GM19328 (cell line): ENCODE data around the gene LENG1.

Experiments used
- ATAC-seq: cut with Tn5 transposase; IDR thresholded peaks from one replicate; pipeline ENCODE4 v1.9.1; 2021; ENCODE audit warnings: mild to moderate bottlenecking, moderate library complexity; ENCODE audit not compliant: unreplicated experiment

LENG1 gene

DNA sequence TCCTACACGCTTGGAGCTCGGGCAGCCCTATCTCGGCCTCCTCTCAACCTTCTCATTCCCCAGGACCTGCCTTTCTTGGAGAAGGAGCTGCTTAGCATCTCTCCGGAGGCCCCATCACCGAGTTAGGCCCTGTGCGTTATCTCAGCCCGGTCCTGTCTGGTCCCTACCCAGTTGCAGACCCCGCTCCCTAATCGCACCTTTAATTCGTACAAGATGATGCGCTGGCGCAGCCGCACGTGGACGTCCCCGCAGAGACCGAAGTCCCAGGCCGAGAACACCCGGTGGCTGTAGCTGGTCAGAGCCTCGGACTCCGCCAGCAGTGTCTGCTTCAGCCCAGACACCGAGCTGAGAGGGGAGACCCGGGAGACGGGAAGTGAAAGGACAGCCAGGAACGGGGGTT is 5.7 kb upstream of the LENG1 start:
- ATAC-seq: no peak

GRCh38 chr19:54164369-54165068 is 5.0 kb upstream of the LENG1 start:
- ATAC-seq: no peak

DNA sequence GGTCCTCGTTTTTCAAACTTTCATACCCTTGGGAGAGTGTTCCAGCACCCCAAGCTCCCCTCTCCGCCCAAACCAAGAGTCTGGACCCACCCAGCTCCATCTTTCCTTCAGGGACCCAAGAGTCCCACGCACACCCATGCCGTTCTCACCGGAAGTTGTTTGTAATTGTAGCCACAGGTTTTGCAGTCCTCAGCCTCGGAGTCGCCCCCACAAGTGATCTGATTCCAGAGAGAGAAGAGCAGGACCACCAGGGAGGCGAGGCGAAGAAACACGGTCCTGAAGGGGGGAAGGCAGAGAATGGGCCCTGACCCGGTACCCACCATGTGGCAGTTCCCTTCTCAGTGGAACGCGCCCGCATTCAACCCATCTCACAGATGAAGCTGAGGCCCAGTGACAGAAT is 3.4 kb upstream of the LENG1 start:
- ATAC-seq: no peak

GRCh38 chr19:54162241-54162805 is 2.8 kb upstream of the LENG1 start:
- no peak for ATAC-seq

GRCh38 chr19:54160854-54161253 is 1.3 kb upstream of the LENG1 start:
- ATAC-seq: no peak

DNA sequence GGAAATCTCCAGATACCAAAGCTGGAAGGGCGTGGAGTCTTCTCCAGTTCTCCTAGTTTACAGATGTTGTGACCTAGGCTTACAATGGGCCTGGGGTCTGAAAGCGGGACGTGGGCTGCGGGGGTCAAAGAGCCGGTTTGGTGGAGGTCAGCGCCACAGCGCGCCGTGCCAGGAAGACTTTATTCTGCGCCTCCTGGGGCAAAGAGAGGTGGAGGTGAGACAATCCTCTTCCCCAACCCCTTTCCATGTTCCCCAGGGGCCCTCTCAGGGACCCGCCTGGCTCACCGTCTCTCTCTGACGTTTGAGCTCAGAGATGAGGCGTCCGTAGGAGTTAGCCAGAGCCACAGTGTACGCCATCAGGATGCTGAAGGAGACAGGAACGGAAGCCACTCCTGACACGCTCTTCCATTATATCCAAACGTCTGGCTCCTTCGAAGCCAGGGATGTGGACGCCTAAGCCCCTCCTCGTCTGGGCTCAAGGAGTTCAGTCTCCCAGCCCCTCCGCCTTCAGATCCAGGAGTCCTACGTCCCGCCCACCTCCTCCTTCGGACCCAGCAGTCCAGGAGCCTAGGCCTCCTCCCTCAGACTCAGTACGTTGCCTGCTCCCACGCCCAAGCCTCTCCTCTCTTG is 776 bp upstream of the LENG1 start:
- ATAC-seq: no peak

- no peak for ATAC-seq
Measured at GRCh38 chr19:54158812-54159351, 639 bp downstream of the LENG1 start.

DNA sequence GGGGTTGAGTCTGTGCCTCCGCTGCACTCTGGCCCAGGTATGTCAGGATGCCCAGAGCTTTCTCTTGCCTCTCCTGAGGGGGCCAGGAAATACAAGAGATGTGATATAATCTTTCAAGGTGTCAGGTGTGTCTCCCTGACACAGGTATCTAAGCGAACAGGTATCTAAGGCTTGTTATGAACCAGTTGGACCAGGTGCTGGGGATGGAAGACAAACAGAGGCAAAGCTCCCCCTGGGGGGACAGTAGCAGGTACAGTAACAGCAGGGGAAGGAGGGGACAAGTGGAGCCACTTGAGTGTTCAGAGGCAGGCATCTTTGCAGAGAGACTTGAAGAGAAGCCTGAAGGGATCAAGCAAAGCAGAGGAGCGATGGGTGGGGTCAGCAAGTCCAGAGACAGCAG is 2.6 kb downstream of the LENG1 start:
- no peak for ATAC-seq

DNA sequence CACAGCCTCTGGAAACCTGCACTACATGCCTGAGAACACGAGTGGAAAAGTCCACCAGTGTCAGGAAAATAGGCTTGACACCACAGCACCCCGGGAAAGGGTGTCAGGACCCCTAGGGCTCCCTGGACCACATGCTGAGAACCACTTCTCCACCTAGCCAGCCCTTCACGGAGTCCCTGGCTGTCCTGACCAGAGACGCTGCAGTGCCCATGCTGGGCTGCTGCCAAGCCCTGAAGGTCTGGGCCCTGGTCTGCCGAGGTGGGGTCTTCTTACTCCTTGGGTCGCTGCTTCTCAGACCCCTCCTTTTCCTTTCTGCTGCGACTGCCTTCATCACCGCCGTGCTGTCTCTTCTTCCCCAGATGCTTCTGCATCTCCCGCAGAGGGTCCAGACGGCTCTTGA is 3.0 kb downstream of the LENG1 start:
- no peak for ATAC-seq

DNA sequence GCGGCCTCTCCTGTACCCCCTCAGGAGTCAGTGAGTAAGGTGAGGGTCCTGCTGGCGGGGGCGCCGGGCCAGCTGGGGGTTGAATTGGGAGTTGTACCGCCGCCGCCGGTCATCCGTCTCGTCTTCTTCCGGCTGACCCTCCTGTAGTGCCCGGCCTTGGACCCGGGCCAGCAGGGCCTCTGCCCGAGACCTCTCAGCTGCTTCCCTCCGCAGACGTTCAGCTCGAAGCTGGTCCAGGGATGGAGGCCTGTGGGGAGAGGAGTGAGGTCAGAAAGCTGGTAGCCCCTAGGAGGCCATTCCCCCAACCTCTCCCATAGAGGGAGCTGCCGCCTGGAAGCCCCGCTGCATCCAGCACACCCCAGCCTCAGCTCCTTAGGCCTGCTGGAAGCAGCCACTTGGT is 3.8 kb downstream of the LENG1 start:
- ATAC-seq: no peak

DNA sequence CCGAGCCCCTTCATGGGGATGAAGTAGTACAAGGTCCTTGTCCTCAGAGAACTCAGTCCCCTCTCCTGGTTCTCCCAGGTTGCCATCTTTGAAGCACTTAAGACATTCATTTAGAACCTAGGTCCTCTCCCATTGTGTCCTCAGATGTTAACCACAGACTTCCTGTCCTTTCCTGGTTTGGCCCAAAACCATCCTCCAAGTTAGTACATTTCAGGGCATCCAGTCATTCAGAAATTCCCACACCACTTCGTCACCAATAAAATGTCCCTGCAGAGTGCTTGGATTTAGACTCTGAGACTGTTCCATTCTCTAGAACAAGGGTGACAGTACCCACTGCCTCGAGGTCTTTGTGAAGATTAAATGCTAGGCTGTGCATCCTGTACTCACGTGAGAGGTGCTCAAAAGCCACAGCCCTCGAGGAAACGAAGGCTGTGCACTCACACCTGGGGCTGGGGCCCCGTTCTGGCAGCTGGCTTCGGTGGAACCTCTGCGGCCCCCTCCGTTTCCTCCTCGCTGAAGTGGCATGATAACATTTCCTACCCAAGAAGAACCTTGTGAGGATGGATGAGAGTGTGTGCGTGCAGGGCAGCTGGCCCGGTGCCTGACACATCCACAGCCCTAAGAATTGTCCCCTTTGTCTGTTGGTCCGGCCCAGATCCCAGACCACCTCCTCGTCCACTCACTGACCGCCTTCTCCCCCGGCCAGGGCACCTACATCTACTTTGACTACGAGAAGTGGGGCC is 4.7 kb downstream of the LENG1 start:
- no peak for ATAC-seq

DNA sequence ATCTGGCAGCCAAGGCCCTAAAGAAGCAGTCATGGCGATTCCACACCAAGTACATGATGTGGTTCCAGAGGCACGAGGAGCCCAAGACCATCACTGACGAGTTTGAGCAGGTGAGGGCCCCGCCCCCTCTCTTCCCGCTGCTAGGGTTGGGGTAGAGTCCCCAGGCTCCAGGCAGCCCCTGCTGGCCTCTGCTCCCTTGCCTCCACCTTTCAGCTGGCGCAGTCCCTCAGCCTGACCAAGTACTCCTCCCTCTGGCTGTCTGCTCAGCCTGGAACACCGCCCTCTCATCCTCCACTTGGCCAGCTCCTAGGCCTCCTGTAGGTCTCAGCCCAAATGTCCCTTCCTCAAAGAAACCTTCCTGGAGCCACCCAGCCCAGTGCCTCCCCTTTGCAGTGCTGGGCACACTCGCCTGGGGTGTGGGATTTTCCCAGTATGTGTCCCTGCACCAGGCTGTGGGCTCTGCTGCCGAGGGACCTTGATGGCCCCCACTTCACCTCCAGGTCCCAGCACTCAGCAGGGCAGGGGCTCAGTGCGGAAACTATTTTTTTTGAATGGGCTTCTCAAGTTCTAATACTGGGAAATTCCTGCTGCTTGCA is 5.7 kb downstream of the LENG1 start:
- no peak for ATAC-seq

GRCh38 chr19:54152878-54153524 is 6.5 kb downstream of the LENG1 start:
- ATAC-seq: no peak

DNA sequence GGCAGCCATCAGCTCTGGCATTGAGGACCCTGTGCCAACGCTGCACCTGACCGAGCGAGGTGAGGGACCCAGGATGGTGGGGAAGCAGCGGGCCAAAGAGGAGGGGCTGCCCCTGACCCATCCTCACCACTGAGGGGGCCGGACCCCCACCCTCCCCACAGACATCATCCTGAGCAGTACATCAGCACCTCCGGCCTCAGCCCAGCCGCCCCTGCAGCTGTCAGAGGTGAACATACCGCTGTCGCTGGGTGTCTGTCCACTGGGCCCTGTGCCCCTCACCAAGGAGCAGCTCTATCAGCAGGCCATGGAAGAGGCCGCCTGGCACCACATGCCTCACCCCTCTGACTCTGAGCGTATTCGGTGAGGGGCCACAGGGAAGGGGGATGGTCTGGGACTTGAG is 7.3 kb downstream of the LENG1 start:
- no peak for ATAC-seq

DNA sequence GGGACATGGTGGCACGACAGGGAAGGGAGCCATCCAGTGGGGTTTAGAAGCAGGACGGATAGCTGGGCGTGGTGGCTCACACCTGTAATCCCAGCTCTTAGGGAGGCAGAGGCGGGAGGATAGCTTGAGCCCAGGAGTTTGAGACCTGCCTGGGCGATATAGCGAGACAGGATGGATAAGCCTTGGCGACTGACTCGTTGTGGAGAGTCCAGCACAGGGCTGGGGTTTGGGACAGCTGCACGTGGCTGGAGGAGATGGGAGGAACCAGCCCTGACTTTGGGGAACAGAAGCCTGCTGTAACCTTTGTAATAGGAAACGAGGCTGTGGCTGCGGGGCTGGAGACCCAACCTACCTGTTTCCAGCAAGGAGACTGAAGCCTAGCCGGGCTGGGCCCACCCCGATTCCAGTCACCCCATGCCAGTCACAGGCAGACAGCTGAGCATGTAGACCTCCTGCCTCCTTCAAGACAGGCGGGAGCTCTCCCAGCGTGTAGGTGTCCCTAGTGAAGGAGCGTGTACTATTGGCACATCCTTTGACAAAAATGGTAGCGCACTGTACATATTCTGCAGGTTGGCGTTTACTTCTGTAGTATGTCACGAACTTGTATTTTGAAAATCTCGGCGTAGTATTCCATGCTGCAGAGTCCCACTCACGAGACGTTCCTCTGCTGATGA is 8.0 kb downstream of the LENG1 start:
- no peak for ATAC-seq

DNA sequence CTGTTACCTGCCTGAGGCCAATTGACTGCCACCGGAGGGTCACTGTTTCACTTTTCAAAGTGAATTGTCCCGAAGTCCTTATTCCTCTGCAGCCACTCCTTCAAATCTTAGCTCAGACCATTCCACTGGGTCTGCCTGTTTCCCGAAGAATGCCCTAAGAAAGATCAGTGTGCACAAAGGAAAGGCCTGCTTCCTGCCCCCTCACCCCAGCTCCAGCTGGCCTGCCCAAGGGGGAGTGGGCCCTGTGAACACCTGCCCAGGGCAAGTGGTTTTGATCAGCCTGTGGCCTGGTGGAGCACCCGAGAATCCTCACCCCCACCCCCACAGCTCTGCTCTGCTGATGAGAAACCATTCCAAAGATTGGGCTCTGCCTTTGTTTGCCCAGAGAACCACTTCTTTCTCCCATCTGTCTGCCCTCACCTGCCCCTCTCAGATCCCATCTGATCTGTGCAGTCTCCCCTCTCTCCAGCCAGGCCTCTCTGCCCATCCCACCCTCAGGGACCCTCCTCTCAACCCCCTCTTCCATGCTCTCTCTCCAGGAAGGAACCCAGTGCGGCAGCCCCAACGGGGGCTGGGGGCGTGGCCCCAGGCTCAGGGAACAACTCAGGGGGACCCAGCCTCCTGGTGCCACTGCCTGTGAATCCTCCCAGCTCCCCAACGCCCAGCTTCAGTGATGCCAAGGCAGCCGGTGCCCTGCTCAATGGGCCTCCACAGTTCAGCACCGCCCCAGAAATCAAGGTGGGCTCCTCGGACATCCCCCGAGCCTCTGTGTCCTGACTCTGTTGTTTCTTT is 10.3 kb downstream of the LENG1 start:
- ATAC-seq: no peak

- ATAC-seq: no peak
Measured at GRCh38 chr19:54148158-54148557, 11.4 kb downstream of the LENG1 start.

DNA sequence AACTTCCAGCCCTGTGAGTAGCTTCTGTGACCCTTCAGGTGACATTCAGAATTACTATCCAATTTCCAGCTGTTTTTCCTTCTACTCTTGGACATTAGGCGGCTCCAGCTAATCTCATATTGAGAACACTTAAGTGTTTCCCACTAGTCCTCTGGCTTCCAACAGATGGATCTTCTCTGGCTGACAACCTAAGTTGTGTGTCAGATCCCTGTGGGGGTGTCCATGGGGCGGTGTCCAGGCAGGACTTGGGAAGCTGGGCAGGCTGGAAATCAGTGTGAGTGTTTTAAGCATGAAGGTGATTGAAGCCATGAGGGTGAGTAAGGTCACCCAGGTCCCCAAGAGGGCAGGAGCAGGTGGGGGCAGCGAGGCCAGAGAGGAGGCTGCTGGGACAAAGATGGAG is 11.8 kb downstream of the LENG1 start:
- ATAC-seq: no peak

- no peak for ATAC-seq
Measured at GRCh38 chr19:54145541-54146158, 13.9 kb downstream of the LENG1 start.
